ENCODE measurements around the gene HSPG2. TPM values are rescaled to one million over a fixed set of nuclear protein-coding genes. Genes with fewer than 3 reads are reported as not detected.

HSPG2 gene
- total and polyA plus RNA-seq, 2 donors (not counting 1 experiment from before 2014, with no cell fraction given), result 2.0 to 4.5 TPM

GRCh38 chr1:21799730-21800129 lies 137.4 kb downstream of the HSPG2 start:
- Mint-ChIP-seq H3K9me3 (ENCODE audit: insufficient read depth) (peaks cover 6% of the 10 kb centered on the region), H3K4me3 (no peak overlapping the region), H3K27ac (no peak overlapping the region), H3K4me1 (peaks cover 6% of the 10 kb centered on the region), H3K27me3 (no peaks in the 10 kb centered on the region)
- no peak for DNase-seq
- CTCF ChIA-PET, result no interaction called here
- POLR2A ChIA-PET, result no interaction called here
- H3K27me3 ChIP-seq (replicated peaks in 1 of 4; ENCODE audit: control extremely low read depth in 1 of 4, control insufficient read depth in 3 of 4, insufficient read depth in 4 of 4, low read length in 3 of 4), result no peaks in the 10 kb centered on the region
- H2AFZ ChIP-seq (ENCODE audit: insufficient read depth, low read depth, low read length, poor library complexity, severe bottlenecking), result no peak overlapping the region
- H3K4me3 ChIP-seq (ENCODE audit: control extremely low read depth in 1 of 5, extremely low read depth in 1 of 5, insufficient read depth in 1 of 5, low read depth in 2 of 5, low read length in 4 of 5), result no peak overlapping the region
- H3K4me1 ChIP-seq (ENCODE audit: control insufficient read depth in 2 of 2, insufficient read depth in 2 of 2, low read length in 2 of 2), result peaks cover 0 to 5% of the 10 kb centered on the region in 2 donors
- intact Hi-C loops (cut with micrococcal nuclease), result no loop called here
- no peak overlapping the region for H3K27ac ChIP-seq (ENCODE audit: low read length in 2 of 2)
- peaks cover 2 to 10% (median 4%) of the 10 kb centered on the region in 3 donors for H3K9me3 ChIP-seq (ENCODE audit: control extremely low read depth in 1 of 3, control insufficient read depth in 2 of 3, insufficient read depth in 1 of 3, low read length in 2 of 3)
- H3K4me2 ChIP-seq (replicated peaks; ENCODE audit: low read depth, low read length, poor library complexity, severe bottlenecking), result no peak overlapping the region
- no peaks in the 10 kb centered on the region for H3K79me2 ChIP-seq (ENCODE audit: control insufficient read depth, insufficient read depth, low read length)
- no peak for ATAC-seq (ENCODE audit: low read depth)
- no peak for TF ChIP-seq CTCF (IDR thresholded peaks at IDR 0.05)
- no peak for TF ChIP-seq EZH2 (IDR thresholded peaks at IDR 0.05; ENCODE audit: borderline replicate concordance, insufficient read depth, low read depth, low read length, poor library complexity, severe bottlenecking)
- H3K36me3 ChIP-seq (replicated peaks in 1 of 2; ENCODE audit: control extremely low read depth in 1 of 2, control insufficient read depth in 1 of 2, extremely low read depth in 1 of 2, insufficient read depth in 2 of 2, low read length in 1 of 2), result no peaks in the 10 kb centered on the region
- H3K9ac ChIP-seq (ENCODE audit: low read length), result no peak overlapping the region
- 83% methylated on average over 1 of the region's 5 CpGs for WGBS (ENCODE audit: insufficient coverage)
- H4K20me1 ChIP-seq (ENCODE audit: control insufficient read depth, insufficient read depth, low read length, poor library complexity, severe bottlenecking), result no peaks in the 10 kb centered on the region

GRCh38 chr1:21795075-21795474 lies 142.0 kb downstream of the HSPG2 start:
- no peaks in the 10 kb centered on the region for H3K27me3 ChIP-seq (replicated peaks in 1 of 4; ENCODE audit: control extremely low read depth in 1 of 4, control insufficient read depth in 3 of 4, insufficient read depth in 4 of 4, low read length in 3 of 4)
- no peak for DNase-seq
- no peak overlapping the region for H3K4me3 Mint-ChIP-seq
- H3K27ac Mint-ChIP-seq, result no peak overlapping the region
- H3K27me3 Mint-ChIP-seq, result no peaks in the 10 kb centered on the region
- H2AFZ ChIP-seq (ENCODE audit: insufficient read depth, low read depth, low read length, poor library complexity, severe bottlenecking), result no peak overlapping the region
- ChIA-PET POLR2A (no interaction called here), CTCF (interaction anchor here (1.4 kb wide), 1 partner anchor 13 kb away, joined by 4 read pairs; no protein-coding TSS in a partner anchor)
- H3K4me2 ChIP-seq (replicated peaks; ENCODE audit: low read depth, low read length, poor library complexity, severe bottlenecking), result no peak overlapping the region
- WGBS (ENCODE audit: insufficient coverage), result 93% methylated on average over 6 of the region's 6 CpGs
- no peak overlapping the region for H3K4me3 ChIP-seq (ENCODE audit: control extremely low read depth in 1 of 5, extremely low read depth in 1 of 5, insufficient read depth in 1 of 5, low read depth in 2 of 5, low read length in 4 of 5)
- H3K9me3 ChIP-seq (ENCODE audit: control extremely low read depth in 1 of 3, control insufficient read depth in 2 of 3, insufficient read depth in 1 of 3, low read length in 2 of 3), result peaks cover 1 to 12% (median 8%) of the 10 kb centered on the region in 3 donors
- H3K36me3 ChIP-seq (replicated peaks in 1 of 2; ENCODE audit: control extremely low read depth in 1 of 2, control insufficient read depth in 1 of 2, extremely low read depth in 1 of 2, insufficient read depth in 2 of 2, low read length in 1 of 2), result no peaks in the 10 kb centered on the region
- H3K27ac ChIP-seq (ENCODE audit: low read length in 2 of 2), result no peak overlapping the region
- H3K4me1 Mint-ChIP-seq, result peaks cover 6% of the 10 kb centered on the region
- no peaks in the 10 kb centered on the region for H3K79me2 ChIP-seq (ENCODE audit: control insufficient read depth, insufficient read depth, low read length)
- H3K9me3 Mint-ChIP-seq (ENCODE audit: insufficient read depth), result peaks cover 9% of the 10 kb centered on the region
- ATAC-seq (ENCODE audit: low read depth), result no peak
- peaks cover 0 to 5% of the 10 kb centered on the region in 2 donors for H3K4me1 ChIP-seq (ENCODE audit: control insufficient read depth in 2 of 2, insufficient read depth in 2 of 2, low read length in 2 of 2)
- H4K20me1 ChIP-seq (ENCODE audit: control insufficient read depth, insufficient read depth, low read length, poor library complexity, severe bottlenecking), result no peaks in the 10 kb centered on the region
- TF ChIP-seq EZH2 (IDR thresholded peaks at IDR 0.05; ENCODE audit: borderline replicate concordance, insufficient read depth, low read depth, low read length, poor library complexity, severe bottlenecking), result no peak
- no peak for TF ChIP-seq CTCF (IDR thresholded peaks at IDR 0.05)
- intact Hi-C loops (cut with micrococcal nuclease), result no loop called here
- H3K9ac ChIP-seq (ENCODE audit: low read length), result no peak overlapping the region

All from B cell (primary cell).